Measurements from ENCODE around the gene FAM3D. TPM values are rescaled to one million over a fixed set of nuclear protein-coding genes. Genes with fewer than 3 reads are reported as not detected.

Gene FAM3D
- total RNA-seq, 4 donors from 2014 or later = 1.9 to 33.2 TPM; not detected in 2

GRCh38 chr3:58672880-58673279, 6.3 kb upstream of the FAM3D start:
- WGBS, 2 donors (ENCODE audit: low coverage in 1 of 2) = 92 to 94% methylated on average over 2 to 3 of the region's 3 CpGs
- no peaks in the 10 kb centered on the region for H3K4me1 ChIP-seq
- ATAC-seq = no peak
- H3K36me3 ChIP-seq = no peaks in the 10 kb centered on the region
- peaks cover 3% of the 10 kb centered on the region for H3K27me3 ChIP-seq
- no peak overlapping the region for H3K4me3 ChIP-seq
- peaks cover 0 to 12% (median 0%) of the 10 kb centered on the region in 3 donors for H3K9me3 ChIP-seq
- no peak overlapping the region for H3K27ac ChIP-seq
- no peak for TF ChIP-seq CTCF (IDR thresholded peaks at IDR 0.05)

DNA sequence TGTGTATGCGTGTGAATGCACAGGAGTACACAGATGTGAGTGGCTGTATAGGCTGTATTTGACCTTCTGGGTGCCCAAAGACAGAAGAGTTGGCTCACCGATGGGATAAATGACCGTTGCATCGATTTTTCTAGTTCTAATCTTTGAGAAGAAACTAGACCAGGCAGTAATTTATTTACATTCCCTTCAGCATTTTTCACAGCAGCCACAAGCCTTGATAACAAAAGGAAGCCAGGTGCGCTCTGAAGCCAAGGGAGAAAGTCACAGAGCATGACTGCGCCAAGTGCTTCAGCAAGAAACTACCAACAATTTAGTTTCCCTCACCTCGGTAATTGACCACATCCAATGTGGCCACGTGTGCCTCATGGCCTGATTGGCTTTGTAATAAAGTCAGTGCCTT, 5.9 kb upstream of the FAM3D start:
- 83 to 84% methylated on average over 8 of the region's 8 CpGs for WGBS, 2 donors (ENCODE audit: low coverage in 1 of 2)
- Histone ChIP-seq H3K27me3 (peaks cover 7% of the 10 kb centered on the region), H3K4me1 (no peaks in the 10 kb centered on the region), H3K4me3 (no peak overlapping the region), H3K9me3 (peaks cover 0 to 12% (median 0%) of the 10 kb centered on the region in 3 donors), H3K36me3 (no peaks in the 10 kb centered on the region), H3K27ac (no peak overlapping the region)
- TF ChIP-seq CTCF (IDR thresholded peaks at IDR 0.05) (no peak), EP300 (IDR thresholded peaks at IDR 0.05) (no peak), POLR2AphosphoS5 (IDR thresholded peaks at IDR 0.05) (no peak), POLR2A (IDR thresholded peaks at IDR 0.05) (no peak)
- no peak for ATAC-seq

GRCh38 chr3:58670506-58671135, 4.0 kb upstream of the FAM3D start:
- Histone ChIP-seq H3K4me1 (no peaks in the 10 kb centered on the region), H3K9me3 (peaks cover 0 to 2% (median 0%) of the 10 kb centered on the region in 3 donors), H3K27ac (no peak overlapping the region), H3K4me3 (no peak overlapping the region), H3K27me3 (peaks cover 7% of the 10 kb centered on the region), H3K36me3 (no peaks in the 10 kb centered on the region)
- whole genome bisulfite sequencing, 2 donors (ENCODE audit: low coverage in 1 of 2) = 70 to 74% methylated on average over 7 to 9 of the region's 9 CpGs
- no peak for TF ChIP-seq POLR2AphosphoS5 (IDR thresholded peaks at IDR 0.05)
- no peak for TF ChIP-seq CTCF (IDR thresholded peaks at IDR 0.05)
- TF ChIP-seq POLR2A (IDR thresholded peaks at IDR 0.05) = no peak
- TF ChIP-seq EP300 (IDR thresholded peaks at IDR 0.05) = no peak
- no peak for ATAC-seq

DNA sequence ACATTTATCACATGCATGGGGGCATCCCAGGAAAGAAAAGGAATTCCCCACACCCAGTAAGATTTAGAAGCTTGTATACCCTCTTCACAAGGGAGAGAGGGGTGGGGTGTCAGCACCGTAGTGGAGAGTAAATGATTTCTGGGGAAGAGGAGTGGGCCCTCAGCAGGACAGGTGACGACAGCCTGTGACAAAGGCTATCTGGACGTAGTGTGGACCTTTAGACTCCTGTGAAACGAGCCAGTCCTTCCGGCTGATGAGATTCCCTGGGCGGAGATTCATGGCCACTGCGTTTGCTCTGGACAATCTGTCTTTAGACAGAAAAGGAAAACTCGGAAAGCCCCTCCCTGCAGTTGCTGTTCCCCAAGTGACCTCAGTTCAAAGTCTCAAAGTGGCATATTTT, 1.7 kb upstream of the FAM3D start:
- TF ChIP-seq POLR2AphosphoS5 (IDR thresholded peaks at IDR 0.05) (no peak), EP300 (IDR thresholded peaks at IDR 0.05) (no peak), POLR2A (IDR thresholded peaks at IDR 0.05) (no peak), CTCF (IDR thresholded peaks at IDR 0.05) (no peak)
- WGBS, 2 donors (ENCODE audit: low coverage in 1 of 2) = 56 to 62% methylated on average over 3 to 6 of the region's 8 CpGs
- ATAC-seq = no peak
- H3K36me3 ChIP-seq = no peaks in the 10 kb centered on the region
- peaks cover 7% of the 10 kb centered on the region for H3K27me3 ChIP-seq
- no peak overlapping the region for H3K4me3 ChIP-seq
- no peaks in the 10 kb centered on the region for H3K9me3 ChIP-seq
- no peaks in the 10 kb centered on the region for H3K4me1 ChIP-seq
- H3K27ac ChIP-seq = no peak overlapping the region

- Histone ChIP-seq H3K9me3 (no peaks in the 10 kb centered on the region), H3K27ac (no peak overlapping the region), H3K27me3 (peaks cover 7% of the 10 kb centered on the region), H3K4me1 (no peaks in the 10 kb centered on the region), H3K36me3 (no peaks in the 10 kb centered on the region), H3K4me3 (no peak overlapping the region)
- TF ChIP-seq CTCF (IDR thresholded peaks at IDR 0.05) (no peak), POLR2AphosphoS5 (IDR thresholded peaks at IDR 0.05) (no peak), EP300 (IDR thresholded peaks at IDR 0.05) (no peak), POLR2A (IDR thresholded peaks at IDR 0.05) (no peak)
- ATAC-seq = no peak
- 67 to 89% methylated on average over 1 to 2 of the region's 6 CpGs for WGBS, 2 donors (ENCODE audit: low coverage in 1 of 2)
These were observed 1.1 kb upstream of the FAM3D start for GRCh38 chr3:58667704-58668103.
